Erythroblast (primary cell): ENCODE measurements around the gene SLFN12L.

Experiments
- GATA1 ChIP-seq: IDR thresholded peaks from 2 replicates; pipeline ENCODE4 v1.6.1; 2011; ENCODE audit warnings: low read depth, mild to moderate bottlenecking, control low read depth, low read length, moderate library complexity
- POLR2A ChIP-seq: IDR thresholded peaks from 2 replicates; pipeline ENCODE4 v1.6.1; 2011; ENCODE audit warnings: mild to moderate bottlenecking, low read length

GRCh38 chr17:35523296-35523695 is 14.2 kb downstream of the SLFN12L start:
- TF ChIP-seq POLR2A, result no peak
- no peak for TF ChIP-seq GATA1
